Measurements from ENCODE around the gene MRFAP1.

The MRFAP1 gene

DNA sequence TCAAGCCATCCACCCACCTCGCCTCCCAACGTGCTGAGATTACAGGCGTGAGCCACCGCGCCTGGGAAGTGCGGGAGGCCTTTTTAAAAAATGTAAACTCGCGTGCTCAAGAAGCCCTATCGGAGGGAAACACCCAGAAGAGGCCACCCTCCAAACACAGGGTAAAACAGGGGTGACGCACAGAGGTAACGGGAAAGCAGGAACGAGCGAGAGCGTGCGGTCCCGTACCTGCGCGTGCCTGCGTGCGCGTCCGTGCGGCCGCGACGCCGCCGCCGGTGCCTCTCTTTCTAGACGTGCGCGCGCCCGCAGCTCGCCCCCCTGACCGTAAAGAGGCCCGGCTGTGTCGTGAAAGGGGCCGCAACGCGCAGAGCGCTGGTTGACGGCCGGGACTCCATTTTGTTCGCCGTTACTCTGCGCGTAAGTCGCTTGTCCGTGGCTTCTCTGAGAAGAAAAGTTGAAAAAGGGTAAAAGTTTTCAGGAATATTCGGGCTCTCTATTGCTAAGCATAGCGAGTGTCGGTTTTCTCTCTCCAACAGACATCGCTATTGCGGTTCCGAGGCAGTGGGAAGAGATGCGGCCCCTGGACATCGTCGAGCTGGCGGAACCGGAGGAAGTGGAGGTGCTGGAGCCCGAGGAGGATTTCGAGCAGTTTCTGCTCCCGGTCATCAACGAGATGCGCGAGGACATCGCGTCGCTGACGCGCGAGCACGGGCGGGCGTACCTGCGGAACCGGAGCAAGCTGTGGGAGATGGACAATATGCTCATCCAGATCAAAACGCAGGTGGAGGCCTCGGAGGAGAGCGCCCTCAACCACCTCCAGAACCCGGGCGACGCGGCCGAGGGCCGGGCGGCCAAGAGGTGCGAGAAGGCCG lies at the start of gene MRFAP1:
TSS of gene MRFAP1 (plus strand) at position 394 of the 872 bp plus-strand sequence. CDS start at position 572, 178 bp downstream.
- no peak for TF ChIP-seq CTCF (IDR thresholded peaks at IDR 0.05)
- Histone ChIP-seq H3K4me3 (peak within 1 kb of the TSS; percentile 86), H3K27ac (peak within 1 kb of the TSS; percentile 77 to 98)
- DNase-seq (ENCODE audit: low spot score), result peak; percentile 92

DNA sequence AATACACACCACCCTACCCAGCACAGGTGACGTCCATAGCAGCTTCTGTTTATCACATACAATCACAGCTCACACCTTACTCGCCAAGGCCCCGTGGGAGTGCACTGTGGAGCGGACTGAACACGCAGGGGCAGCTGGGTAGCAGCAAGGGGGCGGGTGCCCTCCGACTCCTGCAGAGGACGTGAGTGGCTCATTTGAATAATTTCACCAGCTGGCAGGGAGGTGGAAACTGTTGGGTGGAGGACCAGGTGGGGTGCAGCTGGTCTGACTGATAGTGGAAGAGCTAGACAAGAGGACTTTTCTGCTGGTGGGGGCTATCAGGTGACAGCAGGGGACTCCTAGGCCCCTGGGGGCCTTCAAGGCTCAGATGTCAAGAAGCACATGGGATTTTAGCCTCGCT lies 49.2 kb upstream of the MRFAP1 start:
- Histone ChIP-seq H3K27ac (no peak overlapping the region), H3K4me3 (no peak overlapping the region)
- no peak for TF ChIP-seq CTCF (IDR thresholded peaks at IDR 0.05)
- no peak for DNase-seq (ENCODE audit: low spot score)

GRCh38 chr4:6591781-6592180 lies 48.7 kb upstream of the MRFAP1 start:
- no peak for DNase-seq (ENCODE audit: low spot score)
- Histone ChIP-seq H3K4me3 (no peak overlapping the region), H3K27ac (no peak overlapping the region)
- TF ChIP-seq CTCF (IDR thresholded peaks at IDR 0.05), result no peak

GRCh38 chr4:6592804-6593563 lies 47.5 kb upstream of the MRFAP1 start:
- no peak overlapping the region for H3K4me3 ChIP-seq
- TF ChIP-seq CTCF (IDR thresholded peaks at IDR 0.05), result no peak
- DNase-seq (ENCODE audit: low spot score), result no peak
- no peak overlapping the region for H3K27ac ChIP-seq

DNA sequence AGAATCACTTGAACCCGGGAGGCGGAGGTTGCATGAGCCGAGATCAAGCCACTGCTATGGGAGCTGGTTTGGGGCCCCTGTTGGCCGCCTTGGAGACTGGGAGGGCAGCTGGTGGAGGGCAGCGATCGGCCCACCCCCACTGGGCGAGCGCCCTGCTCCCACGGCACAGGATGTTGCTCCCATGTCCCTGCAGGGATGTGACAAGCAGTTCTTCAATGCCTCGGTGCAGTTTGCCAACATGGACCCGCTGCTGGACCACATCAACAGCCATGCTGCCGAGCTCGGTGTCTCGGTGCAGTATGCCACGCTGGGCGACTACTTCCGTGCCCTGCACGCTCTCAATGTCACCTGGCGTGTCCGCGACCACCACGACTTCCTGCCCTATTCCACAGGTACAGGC lies 46.1 kb upstream of the MRFAP1 start:
- H3K27ac ChIP-seq, result no peak overlapping the region
- H3K4me3 ChIP-seq, result no peak overlapping the region
- no peak for TF ChIP-seq CTCF (IDR thresholded peaks at IDR 0.05)
- DNase-seq (ENCODE audit: low spot score), result no peak

- no peak overlapping the region for H3K4me3 ChIP-seq
- H3K27ac ChIP-seq, result no peak overlapping the region
- TF ChIP-seq CTCF (IDR thresholded peaks at IDR 0.05), result no peak
- DNase-seq (ENCODE audit: low spot score), result no peak
These were observed 45.6 kb upstream of the MRFAP1 start for GRCh38 chr4:6594826-6595355.

Data from coronary artery (tissue), 2 donors.